Measurements from ENCODE around the gene CACNA1D. TPM values are rescaled to one million over a fixed set of nuclear protein-coding genes. Genes with fewer than 3 reads are reported as not detected.

CACNA1D gene
- total and polyA plus RNA-seq, 12 donors = 0.04 to 1.9 (median 0.49) TPM

- ATAC-seq = no peak
- no peak for TF ChIP-seq CTCF (IDR thresholded peaks at IDR 0.05)
- intact Hi-C loops (cut with DNase I) = no loop called here
Observed at GRCh38 chr3:53740956-53741355, 246.5 kb downstream of the CACNA1D start.

GRCh38 chr3:53744351-53744750 is 249.9 kb downstream of the CACNA1D start:
- H3K27me3 ChIP-seq = peaks cover 0 to 10% (median 0%) of the 10 kb centered on the region in 7 donors
- no peaks in the 10 kb centered on the region for H3K9me3 ChIP-seq
- no peak overlapping the region for H3K27ac ChIP-seq
- intact Hi-C loops (cut with DNase I) = no loop called here
- no peak for DNase-seq
- no peak overlapping the region for H3K4me3 ChIP-seq
- TF ChIP-seq CTCF (IDR thresholded peaks at IDR 0.05) = no peak
- WGBS, 2 donors = 58 to 63% methylated on average over 8 of the region's 8 CpGs
- H3K4me1 ChIP-seq = peaks cover 0 to 11% (median 0%) of the 10 kb centered on the region in 9 donors
- ATAC-seq = peak in 1 of 8 donors; percentile 33
- no peaks in the 10 kb centered on the region for H3K36me3 ChIP-seq

More at GRCh38 chr3:53740956-53741355, 246.5 kb downstream of the CACNA1D start:
- Histone ChIP-seq H3K4me1 (no peaks in the 10 kb centered on the region), H3K27ac (no peak overlapping the region), H3K27me3 (peaks cover 0 to 6% (median 0%) of the 10 kb centered on the region in 7 donors), H3K4me3 (no peak overlapping the region), H3K9me3 (no peaks in the 10 kb centered on the region), H3K36me3 (no peaks in the 10 kb centered on the region)
- DNase-seq = no peak
- WGBS, 2 donors = 82 to 88% methylated on average over 4 of the region's 4 CpGs

GRCh38 chr3:53747559-53747958 is 253.1 kb downstream of the CACNA1D start:
- Histone ChIP-seq H3K4me1 (peaks cover 0 to 25% (median 0%) of the 10 kb centered on the region in 9 donors), H3K27ac (no peak overlapping the region), H3K4me3 (no peak overlapping the region), H3K9me3 (no peaks in the 10 kb centered on the region), H3K36me3 (no peaks in the 10 kb centered on the region), H3K27me3 (peaks cover 0 to 10% (median 0%) of the 10 kb centered on the region in 7 donors)
- ATAC-seq (no peak), DNase-seq (no peak)
- intact Hi-C loops (cut with DNase I) = no loop called here
- 91 to 96% methylated on average over 4 of the region's 4 CpGs for WGBS, 2 donors
- TF ChIP-seq CTCF (IDR thresholded peaks at IDR 0.05) = no peak

- ATAC-seq (peak in 7 of 8 donors; percentile 8 to 47 (median 39)), DNase-seq (no peak)
- H3K27me3 ChIP-seq = peaks cover 0 to 4% (median 0%) of the 10 kb centered on the region in 7 donors
- no peaks in the 10 kb centered on the region for H3K9me3 ChIP-seq
- WGBS, 2 donors = 78 to 81% methylated on average over 8 of the region's 8 CpGs
- no peaks in the 10 kb centered on the region for H3K36me3 ChIP-seq
- no peak overlapping the region for H3K4me3 ChIP-seq
- peaks cover 0 to 32% (median 0%) of the 10 kb centered on the region in 9 donors for H3K4me1 ChIP-seq
- H3K27ac ChIP-seq = peak overlapping the region in 3 of 10 donors; percentile 0 to 78 (median 41)
- no peak for TF ChIP-seq CTCF (IDR thresholded peaks at IDR 0.05)
- intact Hi-C loops (cut with DNase I) = no loop called here
Observed at GRCh38 chr3:53748512-53749271, 254.3 kb downstream of the CACNA1D start.
